GM18517 (cell line): ENCODE measurements around the gene CASP4.
"Not testable (repeated sequence)": the region's sequence is repeated elsewhere in the genome, so short reads cannot be mapped to it uniquely, and the experiment has no call there.

Experiments
- ATAC-seq: cut with Tn5 transposase; IDR thresholded peaks from one replicate; pipeline ENCODE4 v1.9.1; 2021; ENCODE audit warnings: mild to moderate bottlenecking, moderate library complexity; ENCODE audit not compliant: unreplicated experiment

Gene CASP4

GRCh38 chr11:104957280-104957679, 11.1 kb downstream of the CASP4 start:
- no peak for ATAC-seq

GRCh38 chr11:104956528-104956927, 11.8 kb downstream of the CASP4 start:
- no peak for ATAC-seq

GRCh38 chr11:104946907-104947306, 21.5 kb downstream of the CASP4 start:
- peak; percentile 96 for ATAC-seq

GRCh38 chr11:104944076-104944475, 24.3 kb downstream of the CASP4 start:
- ATAC-seq = no peak

GRCh38 chr11:104943561-104943960, 24.8 kb downstream of the CASP4 start:
- ATAC-seq = no peak

GRCh38 chr11:104934594-104934993, 33.8 kb downstream of the CASP4 start:
- no peak for ATAC-seq

GRCh38 chr11:104934073-104934472, 34.3 kb downstream of the CASP4 start:
- ATAC-seq = not testable (repeated sequence)

- no peak for ATAC-seq
Observed at GRCh38 chr11:104928811-104929210, 39.6 kb downstream of the CASP4 start.

- ATAC-seq = no peak
Observed at GRCh38 chr11:104926771-104927611, 41.4 kb downstream of the CASP4 start.

- no peak for ATAC-seq
Observed at GRCh38 chr11:104925850-104926249, 42.5 kb downstream of the CASP4 start.

- peak; percentile 68 for ATAC-seq
Observed at GRCh38 chr11:104918113-104918824, 50.1 kb downstream of the CASP4 start.

GRCh38 chr11:104917271-104918112, 50.9 kb downstream of the CASP4 start:
- peak; percentile 47 for ATAC-seq

- ATAC-seq = no peak
Observed at GRCh38 chr11:104916442-104916841, 51.9 kb downstream of the CASP4 start.

- no peak for ATAC-seq
Observed at GRCh38 chr11:104912102-104912501, 56.3 kb downstream of the CASP4 start.

- ATAC-seq = peak; percentile 5
Observed at GRCh38 chr11:104908186-104908531, 60.2 kb downstream of the CASP4 start.

- peak; percentile 99 for ATAC-seq
Observed at GRCh38 chr11:104907521-104908185, 60.7 kb downstream of the CASP4 start.

- ATAC-seq = no peak
Observed at GRCh38 chr11:104905271-104905670, 63.1 kb downstream of the CASP4 start.

- no peak for ATAC-seq
Observed at GRCh38 chr11:104899226-104899625, 69.1 kb downstream of the CASP4 start.

- no peak for ATAC-seq
Observed at GRCh38 chr11:104898685-104899013, 69.7 kb downstream of the CASP4 start.

- no peak for ATAC-seq
Observed at GRCh38 chr11:104897891-104898684, 70.3 kb downstream of the CASP4 start, which contains the start of gene CASP12. CASP12 (minus strand) TSS chr11:104898460.
